A549 (cell line): ENCODE measurements around the gene PPM1B.

ENCODE experiments used
- CHD2 ChIP-seq: fragments of 150-350 bp; IDR thresholded peaks from 2 replicates; pipeline ENCODE4 v1.6.1; 2014; ENCODE audit warnings: low read length; ENCODE audit not compliant: partially characterized antibody
- MAFK ChIP-seq: fragments of 450-650 bp; IDR thresholded peaks from 2 replicates; pipeline ENCODE4 v1.6.1; 2014; ENCODE audit not compliant: partially characterized antibody
- MYC ChIP-seq: IDR thresholded peaks from 2 replicates; pipeline ENCODE4 v1.6.1; 2012; ENCODE audit warnings: mild to moderate bottlenecking, inconsistent platforms, low read length, improper control_type of control experiment, borderline replicate concordance
- POLR2A ChIP-seq: IDR thresholded peaks from 2 replicates; pipeline ENCODE4 v1.6.1; 2012; ENCODE audit warnings: mild to moderate bottlenecking, low read length
- RAD21 ChIP-seq, 2 experiments: fragments of >200 bp in 1 of 2; sonication (Bioruptor Twin) in 1 of 2; formaldehyde crosslinking in 1 of 2; IDR thresholded peaks in 1 of 2; conservative IDR thresholded peaks in 1 of 2; 2 replicates in 1 of 2; 3 replicates in 1 of 2; pipeline ENCODE4 v1.6.1; 2012 to 2018; ENCODE audit warnings: inconsistent platforms in 1 of 2
- SREBF2 ChIP-seq: fragments of 450-650 bp; IDR thresholded peaks from 2 replicates; pipeline ENCODE4 v1.6.1; 2014; ENCODE audit warnings: mild to moderate bottlenecking, moderate library complexity
- TF ChIP-seq, protein P1 (sequence below): fragments of >200 bp; sonication (Bioruptor Twin); formaldehyde crosslinking; IDR thresholded peaks from 3 replicates; pipeline ENCODE4 v1.5.1; 2016
- TF ChIP-seq, protein P2 (sequence below): IDR thresholded peaks from 2 replicates; pipeline ENCODE4 v1.6.1; 2012; ENCODE audit warnings: low read depth, borderline replicate concordance

DNA sequence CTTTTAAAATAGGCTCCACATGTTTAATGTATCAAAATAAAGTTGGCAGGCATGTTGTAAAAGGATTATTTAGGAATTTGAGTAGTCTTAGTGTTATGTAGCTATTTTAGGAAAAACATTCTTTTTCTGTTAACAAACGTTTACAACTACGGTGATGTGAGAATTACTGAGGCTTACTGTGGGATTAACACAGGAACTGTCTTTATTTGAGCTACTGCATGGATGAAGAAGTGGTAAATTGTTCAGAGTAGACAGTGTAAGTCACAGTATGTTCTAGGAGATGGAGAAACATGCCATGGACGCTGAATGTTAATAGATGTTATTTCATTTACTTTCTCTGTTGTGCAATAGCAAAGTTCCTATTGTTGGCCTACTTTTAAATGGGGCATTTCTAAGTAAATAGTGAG lies 1.6 kb downstream of the PPM1B start:
- no peak for TF ChIP-seq RAD21 (conservative IDR thresholded peaks at IDR 0.05 in 1 of 2, IDR thresholded peaks at IDR 0.05 in 1 of 2)
- no peak for TF ChIP-seq CHD2
- TF ChIP-seq SREBF2: no peak
- TF ChIP-seq, protein P1, sequence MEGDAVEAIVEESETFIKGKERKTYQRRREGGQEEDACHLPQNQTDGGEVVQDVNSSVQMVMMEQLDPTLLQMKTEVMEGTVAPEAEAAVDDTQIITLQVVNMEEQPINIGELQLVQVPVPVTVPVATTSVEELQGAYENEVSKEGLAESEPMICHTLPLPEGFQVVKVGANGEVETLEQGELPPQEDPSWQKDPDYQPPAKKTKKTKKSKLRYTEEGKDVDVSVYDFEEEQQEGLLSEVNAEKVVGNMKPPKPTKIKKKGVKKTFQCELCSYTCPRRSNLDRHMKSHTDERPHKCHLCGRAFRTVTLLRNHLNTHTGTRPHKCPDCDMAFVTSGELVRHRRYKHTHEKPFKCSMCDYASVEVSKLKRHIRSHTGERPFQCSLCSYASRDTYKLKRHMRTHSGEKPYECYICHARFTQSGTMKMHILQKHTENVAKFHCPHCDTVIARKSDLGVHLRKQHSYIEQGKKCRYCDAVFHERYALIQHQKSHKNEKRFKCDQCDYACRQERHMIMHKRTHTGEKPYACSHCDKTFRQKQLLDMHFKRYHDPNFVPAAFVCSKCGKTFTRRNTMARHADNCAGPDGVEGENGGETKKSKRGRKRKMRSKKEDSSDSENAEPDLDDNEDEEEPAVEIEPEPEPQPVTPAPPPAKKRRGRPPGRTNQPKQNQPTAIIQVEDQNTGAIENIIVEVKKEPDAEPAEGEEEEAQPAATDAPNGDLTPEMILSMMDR: no peak
- TF ChIP-seq, protein P2, sequence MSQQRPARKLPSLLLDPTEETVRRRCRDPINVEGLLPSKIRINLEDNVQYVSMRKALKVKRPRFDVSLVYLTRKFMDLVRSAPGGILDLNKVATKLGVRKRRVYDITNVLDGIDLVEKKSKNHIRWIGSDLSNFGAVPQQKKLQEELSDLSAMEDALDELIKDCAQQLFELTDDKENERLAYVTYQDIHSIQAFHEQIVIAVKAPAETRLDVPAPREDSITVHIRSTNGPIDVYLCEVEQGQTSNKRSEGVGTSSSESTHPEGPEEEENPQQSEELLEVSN: no peak
- no peak for TF ChIP-seq MAFK
- TF ChIP-seq MYC: no peak
- no peak for TF ChIP-seq POLR2A
